MM.1S (cell line): ENCODE results near the gene TET3.

ENCODE experiments used
- DNase-seq: peaks from one replicate; pipeline ENCODE4 v3.0.0-alpha.2; 2015
- H2AFZ ChIP-seq: fragments of 300-600 bp; sonication (generic); 2 replicates; pipeline ENCODE4 v1.6.0; 2016; ENCODE audit warnings: antibody characterized with exemption, low read length
- H3F3A ChIP-seq: fragments of 300-600 bp; sonication (generic); 2 replicates; pipeline ENCODE4 v1.6.1; 2016; ENCODE audit warnings: mild to moderate bottlenecking, antibody characterized with exemption, low read length, moderate library complexity, mixed read lengths; ENCODE audit not compliant: insufficient read depth
- H3K27ac ChIP-seq: fragments of 300-600 bp; sonication (generic); 2 replicates; pipeline ENCODE4 v1.5.1; 2016; ENCODE audit warnings: mild to moderate bottlenecking, low read length
- H3K27me3 ChIP-seq: fragments of 300-600 bp; sonication (generic); replicated peaks from 2 replicates; pipeline ENCODE4 v1.6.0; 2016; ENCODE audit warnings: low read length; ENCODE audit not compliant: insufficient read depth
- H3K36me3 ChIP-seq: fragments of 300-600 bp; sonication (generic); replicated peaks from 2 replicates; pipeline ENCODE4 v1.6.1; 2016; ENCODE audit warnings: mild to moderate bottlenecking, low read length, mixed read lengths; ENCODE audit not compliant: insufficient read depth
- H3K4me1 ChIP-seq: fragments of 300-600 bp; sonication (generic); 2 replicates; pipeline ENCODE4 v1.6.1; 2016; ENCODE audit warnings: low read length, mixed read lengths
- H3K4me2 ChIP-seq: fragments of 300-600 bp; sonication (generic); 2 replicates; pipeline ENCODE4 v1.6.0; 2016; ENCODE audit warnings: low read depth, low read length
- H3K4me3 ChIP-seq: fragments of 300-600 bp; sonication (generic); 2 replicates; pipeline ENCODE4 v1.5.1; 2016; ENCODE audit warnings: low read length, mixed read lengths
- H3K79me2 ChIP-seq: fragments of 300-600 bp; sonication (generic); 2 replicates; pipeline ENCODE4 v1.6.1; 2016; ENCODE audit warnings: mixed run types, low read length, mixed read lengths
- H3K9ac ChIP-seq: fragments of 300-600 bp; sonication (generic); 2 replicates; pipeline ENCODE4 v1.6.1; 2016; ENCODE audit warnings: low read length, mixed read lengths
- H3K9me2 ChIP-seq: fragments of 300-600 bp; sonication (generic); replicated peaks from 2 replicates; pipeline ENCODE4 v1.6.1; 2016; ENCODE audit warnings: mild to moderate bottlenecking, low read length, mixed read lengths; ENCODE audit not compliant: insufficient read depth
- H3K9me3 ChIP-seq: fragments of 300-600 bp; sonication (generic); replicated peaks from 2 replicates; pipeline ENCODE4 v1.6.1; 2016; ENCODE audit warnings: mild to moderate bottlenecking, low read length, mixed read lengths; ENCODE audit not compliant: insufficient read depth
- H4K20me1 ChIP-seq: fragments of 300-600 bp; sonication (generic); 2 replicates; pipeline ENCODE4 v1.6.1; 2016; ENCODE audit warnings: mild to moderate bottlenecking, low read length, moderate library complexity, mixed read lengths; ENCODE audit not compliant: insufficient read depth
- CTCF ChIP-seq: fragments of 300-600 bp; sonication (generic); IDR thresholded peaks from 2 replicates; pipeline ENCODE4 v1.5.1; 2016; ENCODE audit warnings: antibody characterized with exemption, low read length, mixed read lengths
- EZH2 ChIP-seq: fragments of 300-600 bp; sonication (generic); optimal IDR thresholded peaks from 2 replicates; pipeline ENCODE3; 2017; ENCODE audit warnings: low read depth, mild to moderate bottlenecking, antibody characterized with exemption, low read length, mixed read lengths
- EZH2phosphoT487 ChIP-seq: fragments of 300-600 bp; sonication (generic); IDR thresholded peaks from 2 replicates; pipeline ENCODE4 v1.6.1; 2018; ENCODE audit warnings: antibody characterized with exemption, low read length

Gene TET3

GRCh38 chr2:73992036-73992435 lies 7.3 kb downstream of the TET3 start:
- Histone ChIP-seq H2AFZ (no peak overlapping the region), H3K27ac (no peak overlapping the region), H4K20me1 (peaks cover 4% of the 10 kb centered on the region; the same call in 1 of the 2 replicates), H3K79me2 (peaks cover 96% of the 10 kb centered on the region), H3K36me3 (no peaks in the 10 kb centered on the region), H3K9ac (no peak overlapping the region), H3K9me2 (no peaks in the 10 kb centered on the region), H3K9me3 (no peaks in the 10 kb centered on the region), H3K4me3 (no peak overlapping the region), H3K27me3 (no peaks in the 10 kb centered on the region), H3K4me2 (no peak overlapping the region), H3F3A (no peaks in the 10 kb centered on the region), H3K4me1 (peaks cover 9% of the 10 kb centered on the region; the same call in 1 of the 2 replicates)
- DNase-seq, result no peak
- TF ChIP-seq EZH2phosphoT487, result no peak
- no peak for TF ChIP-seq EZH2
- no peak for TF ChIP-seq CTCF

- Histone ChIP-seq H3K4me1 (0 out of 2 replicates have a peak, but pooled peaks cover under 1% of the 10 kb centered on the region), H3K9me3 (no peaks in the 10 kb centered on the region), H3K27ac (no peak overlapping the region), H3F3A (no peaks in the 10 kb centered on the region), H4K20me1 (peaks cover 10% of the 10 kb centered on the region; the same call in 1 of the 2 replicates), H3K4me2 (no peak overlapping the region), H3K36me3 (no peaks in the 10 kb centered on the region), H3K9ac (no peak overlapping the region), H3K27me3 (no peaks in the 10 kb centered on the region), H2AFZ (no peak overlapping the region), H3K4me3 (no peak overlapping the region), H3K9me2 (no peaks in the 10 kb centered on the region), H3K79me2 (peaks cover 96% of the 10 kb centered on the region)
- no peak for DNase-seq
- TF ChIP-seq EZH2phosphoT487 (no peak), CTCF (no peak), EZH2 (no peak)
These were observed 8.7 kb downstream of the TET3 start for GRCh38 chr2:73993376-73993775.

- Histone ChIP-seq H4K20me1 (peaks cover 10% of the 10 kb centered on the region; the same call in 1 of the 2 replicates), H3F3A (no peaks in the 10 kb centered on the region), H3K4me2 (no peak overlapping the region), H3K4me1 (no peaks in the 10 kb centered on the region), H3K4me3 (no peak overlapping the region), H3K79me2 (peaks cover 96% of the 10 kb centered on the region), H2AFZ (no peak overlapping the region), H3K36me3 (no peaks in the 10 kb centered on the region), H3K9ac (no peak overlapping the region), H3K27ac (no peak overlapping the region), H3K9me3 (no peaks in the 10 kb centered on the region), H3K27me3 (no peaks in the 10 kb centered on the region), H3K9me2 (no peaks in the 10 kb centered on the region)
- no peak for DNase-seq
- no peak for TF ChIP-seq EZH2phosphoT487
- no peak for TF ChIP-seq CTCF
- no peak for TF ChIP-seq EZH2
These were observed 9.1 kb downstream of the TET3 start for GRCh38 chr2:73993778-73994177.
